SU-DHL-6 (cell line): ENCODE measurements around the gene CEACAM21.
A peak's percentile ranks its signal among the peaks of the same experiment; 100 is the strongest.

Experiments used
- H2AFZ ChIP-seq: fragments of 200-600 bp; sonication (generic); 2 replicates; pipeline ENCODE4 v1.6.1; 2014; ENCODE audit warnings: low read depth, mild to moderate bottlenecking, moderate library complexity, mixed read lengths, antibody characterized with exemption, low read length; ENCODE audit not compliant: severe bottlenecking
- H3F3A ChIP-seq: fragments of 200-600 bp; shearing (Covaris generic); 2 replicates; pipeline ENCODE4 v1.6.0; 2016; ENCODE audit warnings: antibody characterized with exemption, mild to moderate bottlenecking; ENCODE audit not compliant: insufficient read depth
- H3K27ac ChIP-seq: fragments of 200-600 bp; sonication (generic); 2 replicates; pipeline ENCODE4 v1.5.1; 2016; ENCODE audit warnings: low read depth, mild to moderate bottlenecking, low read length, moderate library complexity, mixed read lengths
- H3K27me3 ChIP-seq: fragments of 200-600 bp; sonication (generic), shearing (Covaris generic); 2 replicates; pipeline ENCODE4 v1.6.0; 2014; ENCODE audit warnings: mild to moderate bottlenecking, low read length
- H3K36me3 ChIP-seq: fragments of 200-600 bp; sonication (generic); 2 replicates; pipeline ENCODE4 v1.6.1; 2014; ENCODE audit warnings: mild to moderate bottlenecking, low read length, mixed read lengths
- H3K4me2 ChIP-seq: fragments of 300-600, 200-600 bp; shearing (Covaris generic), sonication (generic); 2 replicates; pipeline ENCODE4 v1.6.0; 2014; ENCODE audit warnings: low read length, low read depth, mild to moderate bottlenecking; ENCODE audit not compliant: poor library complexity, severe bottlenecking
- H3K4me3 ChIP-seq: fragments of 200-600 bp; sonication (generic); 2 replicates; pipeline ENCODE4 v1.5.1; 2014; ENCODE audit warnings: antibody characterized with exemption, low read length, mild to moderate bottlenecking, mixed read lengths; ENCODE audit not compliant: insufficient read depth, poor library complexity, severe bottlenecking
- H3K79me2 ChIP-seq: fragments of 200-600 bp; sonication (generic); 2 replicates; pipeline ENCODE4 v1.6.1; 2014; ENCODE audit warnings: mild to moderate bottlenecking, low read length, moderate library complexity; ENCODE audit not compliant: insufficient read depth
- H3K9ac ChIP-seq: fragments of 200-600 bp; sonication (generic); 2 replicates; pipeline ENCODE4 v1.7.0; 2014; ENCODE audit warnings: mild to moderate bottlenecking, low read length
- H3K9me2 ChIP-seq: fragments of 200-600 bp; sonication (generic); replicated peaks from 2 replicates; pipeline ENCODE4 v1.6.1; 2014; ENCODE audit warnings: low read length; ENCODE audit not compliant: insufficient read depth
- H3K9me3 ChIP-seq: fragments of 200-600 bp; sonication (generic); 2 replicates; pipeline ENCODE4 v1.6.1; 2014; ENCODE audit warnings: low read length, mixed read lengths; ENCODE audit not compliant: insufficient read depth
- H4K20me1 ChIP-seq: fragments of 200-600 bp; sonication (generic); 2 replicates; pipeline ENCODE4 v1.6.1; 2014; ENCODE audit warnings: low read depth, mild to moderate bottlenecking, antibody characterized with exemption, low read length, moderate library complexity, mixed read lengths
- EZH2phosphoT487 ChIP-seq: fragments of 200-600 bp; sonication (generic), shearing (Covaris generic); conservative IDR thresholded peaks from 2 replicates; pipeline ENCODE4 v1.6.1; 2018; ENCODE audit warnings: mild to moderate bottlenecking, antibody characterized with exemption, low read length, moderate library complexity, mixed read lengths
- TF ChIP-seq, protein P1 (sequence below): fragments of 200-600 bp; sonication (generic); IDR thresholded peaks from one replicate; pipeline ENCODE4 v1.5.1; 2017; ENCODE audit warnings: antibody characterized with exemption, mild to moderate bottlenecking, low read length, moderate library complexity; ENCODE audit not compliant: insufficient read depth, poor library complexity, severe bottlenecking

CEACAM21 gene

DNA sequence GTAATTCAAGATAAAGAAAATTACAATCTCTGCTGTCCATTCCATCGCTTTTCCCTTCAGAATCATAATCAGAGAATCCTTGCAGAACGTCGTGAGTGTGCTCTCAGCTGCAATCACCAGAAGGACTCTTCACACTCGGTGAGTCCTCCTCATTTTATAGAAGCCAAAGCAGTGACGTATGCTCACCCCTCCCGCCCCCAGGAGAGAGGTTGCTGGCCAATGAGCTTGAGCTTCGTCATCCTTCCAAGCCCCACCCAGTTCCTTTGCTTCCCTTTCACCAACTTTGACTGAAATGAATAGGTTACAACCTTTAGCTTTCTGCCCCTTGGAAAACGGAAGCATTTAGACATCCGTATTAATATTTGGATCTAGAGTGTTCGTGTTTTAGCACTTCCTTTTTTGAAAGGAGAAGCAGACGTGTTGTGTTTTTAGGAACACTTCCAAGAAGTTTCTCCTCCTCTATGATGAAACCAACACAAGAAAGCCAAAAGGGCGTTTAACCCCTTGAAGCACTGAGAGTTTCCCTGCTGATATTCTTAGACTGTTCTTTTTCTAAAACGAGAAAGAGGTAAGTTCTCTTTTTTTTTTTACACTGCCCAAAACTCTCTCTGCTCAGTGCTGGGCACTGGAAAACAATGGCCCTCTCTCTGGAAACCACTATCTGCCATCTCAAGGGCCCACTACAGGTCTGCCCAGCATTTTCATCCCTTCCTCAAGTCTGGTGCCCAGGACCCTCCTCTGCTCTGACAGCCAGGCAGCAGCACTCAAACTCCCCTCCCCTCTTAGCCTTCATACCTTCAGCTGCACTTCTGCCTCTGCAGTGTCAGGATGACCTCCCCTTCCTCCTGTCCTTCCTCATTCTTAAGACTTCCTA, 44.3 kb upstream of the CEACAM21 start:
- no peaks in the 10 kb centered on the region for H3K79me2 ChIP-seq
- H3K4me3 ChIP-seq, result peak overlapping the region; percentile 38
- no peaks in the 10 kb centered on the region for H3K9me3 ChIP-seq
- peak overlapping the region; percentile 49 for H2AFZ ChIP-seq
- no peaks in the 10 kb centered on the region for H4K20me1 ChIP-seq
- H3F3A ChIP-seq, result peaks cover 15% of the 10 kb centered on the region; the same call in 1 of the 2 replicates
- H3K4me2 ChIP-seq, result peak overlapping the region; percentile 65
- H3K27me3 ChIP-seq, result no peaks in the 10 kb centered on the region
- no peaks in the 10 kb centered on the region for H3K36me3 ChIP-seq
- no peaks in the 10 kb centered on the region for H3K9me2 ChIP-seq
- TF ChIP-seq, protein P1, sequence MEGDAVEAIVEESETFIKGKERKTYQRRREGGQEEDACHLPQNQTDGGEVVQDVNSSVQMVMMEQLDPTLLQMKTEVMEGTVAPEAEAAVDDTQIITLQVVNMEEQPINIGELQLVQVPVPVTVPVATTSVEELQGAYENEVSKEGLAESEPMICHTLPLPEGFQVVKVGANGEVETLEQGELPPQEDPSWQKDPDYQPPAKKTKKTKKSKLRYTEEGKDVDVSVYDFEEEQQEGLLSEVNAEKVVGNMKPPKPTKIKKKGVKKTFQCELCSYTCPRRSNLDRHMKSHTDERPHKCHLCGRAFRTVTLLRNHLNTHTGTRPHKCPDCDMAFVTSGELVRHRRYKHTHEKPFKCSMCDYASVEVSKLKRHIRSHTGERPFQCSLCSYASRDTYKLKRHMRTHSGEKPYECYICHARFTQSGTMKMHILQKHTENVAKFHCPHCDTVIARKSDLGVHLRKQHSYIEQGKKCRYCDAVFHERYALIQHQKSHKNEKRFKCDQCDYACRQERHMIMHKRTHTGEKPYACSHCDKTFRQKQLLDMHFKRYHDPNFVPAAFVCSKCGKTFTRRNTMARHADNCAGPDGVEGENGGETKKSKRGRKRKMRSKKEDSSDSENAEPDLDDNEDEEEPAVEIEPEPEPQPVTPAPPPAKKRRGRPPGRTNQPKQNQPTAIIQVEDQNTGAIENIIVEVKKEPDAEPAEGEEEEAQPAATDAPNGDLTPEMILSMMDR, result no peak
- no peak for TF ChIP-seq EZH2phosphoT487
- peak overlapping the region; percentile 16; the same call in 1 of the 2 replicates for H3K27ac ChIP-seq
- peak overlapping the region; percentile 37 for H3K9ac ChIP-seq

DNA sequence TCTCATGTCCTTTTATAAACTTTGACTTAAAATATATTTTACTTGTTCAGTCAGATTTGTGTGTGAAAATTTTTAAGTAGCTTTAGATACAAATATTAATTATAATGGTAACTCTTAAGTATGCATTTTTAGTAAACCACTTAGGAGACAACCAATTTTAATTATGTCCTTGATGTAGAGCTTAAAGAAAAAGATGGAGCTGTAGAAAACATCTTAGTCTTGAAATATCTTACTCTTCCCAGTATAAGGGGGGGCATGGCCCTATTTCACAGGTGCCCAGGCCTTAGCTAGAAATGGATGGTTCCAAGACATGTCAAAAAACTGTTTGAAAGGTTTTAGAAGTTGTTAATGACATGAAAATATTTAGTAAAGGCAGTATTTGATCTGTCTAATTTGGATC, 43.4 kb upstream of the CEACAM21 start:
- Histone ChIP-seq H3K79me2 (no peaks in the 10 kb centered on the region), H4K20me1 (no peaks in the 10 kb centered on the region), H3K4me3 (peak overlapping the region; percentile 38), H2AFZ (no peak overlapping the region), H3K36me3 (no peaks in the 10 kb centered on the region), H3K9me3 (no peaks in the 10 kb centered on the region), H3K4me2 (peak overlapping the region; percentile 65), H3K9ac (no peak overlapping the region), H3F3A (peaks cover 15% of the 10 kb centered on the region; the same call in 1 of the 2 replicates), H3K27me3 (no peaks in the 10 kb centered on the region), H3K27ac (0 out of 2 replicates have a peak overlapping the region, but pooled peaks have one; percentile 16), H3K9me2 (no peaks in the 10 kb centered on the region)
- TF ChIP-seq EZH2phosphoT487, result no peak
- TF ChIP-seq, protein P1, result no peak

DNA sequence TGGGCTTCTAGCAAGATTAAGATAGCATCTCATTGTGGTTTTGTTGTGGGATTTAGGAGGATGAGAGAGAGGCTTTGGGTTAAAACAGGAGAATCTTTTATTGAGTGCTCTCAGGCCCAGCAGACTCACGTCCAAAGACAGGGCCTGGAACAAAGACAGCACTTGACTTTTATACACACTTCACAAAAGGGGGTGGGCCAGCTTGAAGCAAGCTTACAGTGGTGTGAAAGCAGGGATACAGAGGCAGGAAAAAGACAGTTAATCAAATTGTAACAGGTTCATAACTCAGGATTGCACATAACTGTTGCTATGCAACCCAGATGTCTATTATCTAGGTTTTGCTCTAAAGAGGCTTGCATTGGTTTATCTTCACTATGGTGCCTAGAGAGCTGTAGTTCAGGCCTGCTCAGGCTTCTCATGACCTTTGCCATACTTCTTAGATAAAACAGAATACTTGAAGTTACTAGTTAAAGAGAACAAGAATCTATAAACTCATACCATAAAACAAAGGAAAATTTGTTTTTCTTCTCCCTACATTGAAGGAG, 42.2 kb upstream of the CEACAM21 start:
- no peak overlapping the region for H3K9ac ChIP-seq
- peak overlapping the region; percentile 65 for H3K4me2 ChIP-seq
- H3K79me2 ChIP-seq, result no peaks in the 10 kb centered on the region
- H3K9me3 ChIP-seq, result no peaks in the 10 kb centered on the region
- no peak overlapping the region for H3K4me3 ChIP-seq
- H3F3A ChIP-seq, result peaks cover 15% of the 10 kb centered on the region; the same call in 1 of the 2 replicates
- H3K9me2 ChIP-seq, result no peaks in the 10 kb centered on the region
- H3K27ac ChIP-seq, result peak overlapping the region; percentile 60; the same call in 1 of the 2 replicates
- H2AFZ ChIP-seq, result no peak overlapping the region
- no peaks in the 10 kb centered on the region for H3K36me3 ChIP-seq
- no peaks in the 10 kb centered on the region for H4K20me1 ChIP-seq
- TF ChIP-seq EZH2phosphoT487, result no peak
- TF ChIP-seq, protein P1, result no peak
- H3K27me3 ChIP-seq, result no peaks in the 10 kb centered on the region
